ENCODE results near the gene ACE.
"Not testable (repeated sequence)": the region's sequence is repeated elsewhere in the genome, so short reads cannot be mapped to it uniquely, and the experiment has no call there.

DNA sequence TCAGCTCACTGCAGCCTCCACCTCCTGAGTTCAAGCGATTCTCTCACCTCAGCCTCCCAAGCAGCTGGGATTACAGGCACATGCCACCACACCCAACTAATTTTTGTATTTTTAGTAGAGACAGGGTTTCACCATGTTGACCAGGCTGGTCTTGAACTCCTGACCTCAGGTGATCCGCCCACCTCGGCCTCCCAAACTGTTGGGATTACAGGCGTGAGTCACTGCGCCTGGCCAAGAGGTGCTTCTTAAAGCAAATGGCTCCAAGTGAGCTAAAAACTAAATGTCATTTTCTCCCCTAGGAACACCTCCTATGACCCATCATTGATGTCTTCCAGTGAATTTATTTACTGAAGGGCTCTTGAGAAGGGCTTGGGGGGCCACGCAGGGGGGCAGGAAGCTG, 22.5 kb upstream of the ACE start:
- not testable (repeated sequence) for TF ChIP-seq ZNF248 (tag by site-specific recombination; IDR thresholded peaks at IDR 0.05); ZNF274 (IDR thresholded peaks at IDR 0.05; ENCODE audit: low read length); ZNF274 (tag by site-specific recombination; IDR thresholded peaks at IDR 0.05; ENCODE audit: borderline replicate concordance); ZNF423 (tag by site-specific recombination; IDR thresholded peaks at IDR 0.05); ZNF266 (tag by site-specific recombination; IDR thresholded peaks at IDR 0.05; ENCODE audit: low read depth); ZBTB20 (tag by site-specific recombination; IDR thresholded peaks at IDR 0.05); ZNF366 (tag by site-specific recombination; conservative IDR thresholded peaks at IDR 0.05); YY1 (tag by site-specific recombination; IDR thresholded peaks at IDR 0.05)
- TF ChIP-seq, protein P1, sequence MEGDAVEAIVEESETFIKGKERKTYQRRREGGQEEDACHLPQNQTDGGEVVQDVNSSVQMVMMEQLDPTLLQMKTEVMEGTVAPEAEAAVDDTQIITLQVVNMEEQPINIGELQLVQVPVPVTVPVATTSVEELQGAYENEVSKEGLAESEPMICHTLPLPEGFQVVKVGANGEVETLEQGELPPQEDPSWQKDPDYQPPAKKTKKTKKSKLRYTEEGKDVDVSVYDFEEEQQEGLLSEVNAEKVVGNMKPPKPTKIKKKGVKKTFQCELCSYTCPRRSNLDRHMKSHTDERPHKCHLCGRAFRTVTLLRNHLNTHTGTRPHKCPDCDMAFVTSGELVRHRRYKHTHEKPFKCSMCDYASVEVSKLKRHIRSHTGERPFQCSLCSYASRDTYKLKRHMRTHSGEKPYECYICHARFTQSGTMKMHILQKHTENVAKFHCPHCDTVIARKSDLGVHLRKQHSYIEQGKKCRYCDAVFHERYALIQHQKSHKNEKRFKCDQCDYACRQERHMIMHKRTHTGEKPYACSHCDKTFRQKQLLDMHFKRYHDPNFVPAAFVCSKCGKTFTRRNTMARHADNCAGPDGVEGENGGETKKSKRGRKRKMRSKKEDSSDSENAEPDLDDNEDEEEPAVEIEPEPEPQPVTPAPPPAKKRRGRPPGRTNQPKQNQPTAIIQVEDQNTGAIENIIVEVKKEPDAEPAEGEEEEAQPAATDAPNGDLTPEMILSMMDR (tag by site-specific recombination; IDR thresholded peaks at IDR 0.05): not testable (repeated sequence)
- TF ChIP-seq, protein P2, sequence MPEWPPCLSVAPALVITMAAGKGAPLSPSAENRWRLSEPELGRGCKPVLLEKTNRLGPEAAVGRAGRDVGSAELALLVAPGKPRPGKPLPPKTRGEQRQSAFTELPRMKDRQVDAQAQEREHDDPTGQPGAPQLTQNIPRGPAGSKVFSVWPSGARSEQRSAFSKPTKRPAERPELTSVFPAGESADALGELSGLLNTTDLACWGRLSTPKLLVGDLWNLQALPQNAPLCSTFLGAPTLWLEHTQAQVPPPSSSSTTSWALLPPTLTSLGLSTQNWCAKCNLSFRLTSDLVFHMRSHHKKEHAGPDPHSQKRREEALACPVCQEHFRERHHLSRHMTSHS (tag by site-specific recombination; IDR thresholded peaks at IDR 0.05): not testable (repeated sequence)

All from HEK293 (cell line).